ENCODE measurements around the gene SNRNP25. TPM values are rescaled to one million over a fixed set of nuclear protein-coding genes. Genes with fewer than 3 reads are reported as not detected.

SNRNP25 gene
- total and polyA plus RNA-seq, 9 of the 15 experiments (the other 6 are each of a cell fraction or from before 2014, with no cell fraction given), result 59.0 to 176 (median 108) TPM

- TF ChIP-seq ZBTB33 (CRISPR knock-in tag; IDR thresholded peaks at IDR 0.05), result no peak
- no peak for TF ChIP-seq ZNF589 (CRISPR knock-in tag; IDR thresholded peaks at IDR 0.05; ENCODE audit: low read depth)
- TF ChIP-seq ZBTB17 (CRISPR knock-in tag; IDR thresholded peaks at IDR 0.05), result no peak
- no peak for TF ChIP-seq ZFP1 (CRISPR knock-in tag; IDR thresholded peaks at IDR 0.05)
- TF ChIP-seq NCOA4 (IDR thresholded peaks at IDR 0.05; ENCODE audit: partially characterized antibody), result no peak
These were observed 10.9 kb upstream of the SNRNP25 start (continued) for GRCh38 chr16:42691-43090.

- H3K36me3 ChIP-seq (ENCODE audit: control insufficient read depth, insufficient read depth, low read length), result peaks cover 82% of the 10 kb centered on the region
- H3K9me1 ChIP-seq (ENCODE audit: control insufficient read depth, insufficient read depth, low read length), result peaks cover 3% of the 10 kb centered on the region
- TF ChIP-seq ZNF75A (CRISPR knock-in tag; IDR thresholded peaks at IDR 0.05), result no peak
- no peak for TF ChIP-seq ZNF263 (CRISPR knock-in tag; IDR thresholded peaks at IDR 0.05; ENCODE audit: borderline replicate concordance)
- TF ChIP-seq ZNF668 (CRISPR knock-in tag; IDR thresholded peaks at IDR 0.05), result no peak
- no peak for TF ChIP-seq SMARCC2 (IDR thresholded peaks at IDR 0.05; ENCODE audit: low read depth)
- TF ChIP-seq HLTF (IDR thresholded peaks at IDR 0.05), result no peak
- ATAC-seq, result no peak
- no peak for FAIRE-seq
- peaks cover 18 to 28% of the 10 kb centered on the region in 2 experiments for H3K4me1 ChIP-seq (replicated peaks in 1 of 2; ENCODE audit: control insufficient read depth in 2 of 2, insufficient read depth in 2 of 2, low read length in 2 of 2)
- POLR2A ChIA-PET, result interaction anchor here (1.4 kb wide), 1 partner anchor 10 kb away, joined by 6 read pairs; the partner anchor contains the start of genes POLR3K and SNRNP25
- peaks cover 20% of the 10 kb centered on the region for H3K79me2 ChIP-seq (ENCODE audit: control insufficient read depth, insufficient read depth, low read length)
- no peak overlapping the region for H3K9ac ChIP-seq (ENCODE audit: insufficient read depth in 1 of 2, low read depth in 2 of 2, low read length in 2 of 2)
- no peak overlapping the region for H3K4me2 ChIP-seq (ENCODE audit: insufficient read depth, low read length)
- no peak overlapping the region for H3K4me3 ChIP-seq
- H3K9me3 ChIP-seq (replicated peaks; ENCODE audit: control insufficient read depth, insufficient read depth, low read depth, low read length), result no peaks in the 10 kb centered on the region
- WGBS (ENCODE audit: insufficient coverage, low coverage, missing lambda C conversion rate), result 58% methylated on average over 5 of the region's 5 CpGs
- H2AFZ ChIP-seq (ENCODE audit: low read depth, low read length), result no peak overlapping the region
- no peak for DNase-seq (ENCODE audit: extremely low read depth in 1 of 4, low spot score in 3 of 4)
- in situ Hi-C loops (cut with MboI), result no loop called here
- intact Hi-C loops (cut with micrococcal nuclease), result no loop called here
- CTCF ChIA-PET (ENCODE audit: low intra/inter-chr PET ratio), result no interaction called here
- H3K27ac ChIP-seq (ENCODE audit: extremely low read depth, low read depth, low read length), result no peak overlapping the region
- no peaks in the 10 kb centered on the region for H3K27me3 ChIP-seq (ENCODE audit: control insufficient read depth in 2 of 2, insufficient read depth in 2 of 2, low read length in 2 of 2)
- no TSS peak for BruUV-seq (replicated peaks)
- peaks cover 21% of the 10 kb centered on the region for H4K20me1 ChIP-seq (replicated peaks; ENCODE audit: control insufficient read depth, insufficient read depth, low read length)
These were observed 10.3 kb upstream of the SNRNP25 start for GRCh38 chr16:43294-43693.
